Endothelial cell of umbilical vein (primary cell): ENCODE data around the gene WNT8B. TPM values are rescaled to one million over a fixed set of nuclear protein-coding genes. Genes with fewer than 3 reads are reported as not detected.

ENCODE experiments used
- BruUV-seq: library from RNA; stranded (reverse); fragments of 400-500 nt; replicated peaks from 2 replicates; lab custom pipeline; 2021; lab: Mats Ljungman, UMichigan
- CTCF ChIA-PET: fragments of 300-600, 350-600 bp; sonication (Branson Sonifier 250); formaldehyde crosslinking; loops from one replicate; lab custom pipeline; 2021; ENCODE audit warnings: antibody characterized with exemption, inconsistent platforms; lab: Charles Lee
- POLR2A ChIA-PET: fragments of 300-600, 350-600 bp; sonication (Branson Sonifier 250); formaldehyde crosslinking; loops from one replicate; lab custom pipeline; 2021; ENCODE audit warnings: antibody characterized with exemption, inconsistent platforms; lab: Charles Lee
- DNase-seq: peaks from one replicate; pipeline ENCODE4 v3.0.0-alpha.2; 2011; ENCODE audit warnings: low read depth, low spot score
- FAIRE-seq: peaks from 2 replicates; lab custom pipeline; 2011; peaks lifted over from hg19 to GRCh38; lab: Jason Lieb, UNC
- H2AFZ ChIP-seq: 2 replicates; pipeline ENCODE4 v1.6.0; 2012; ENCODE audit warnings: low read depth, low read length, control low read depth, inconsistent platforms
- H3K27ac ChIP-seq: 2 replicates; pipeline ENCODE4 v1.5.1; 2011; ENCODE audit warnings: low read depth, mild to moderate bottlenecking, control low read depth, low read length, moderate library complexity; ENCODE audit not compliant: insufficient read depth
- H3K27me3 ChIP-seq, 2 experiments: 2 replicates each; pipeline versions ENCODE4 v1.6.0 to v1.6.1; 2011; ENCODE audit warnings: low read length in 2 of 2, mixed read lengths in 1 of 2; ENCODE audit not compliant: control insufficient read depth in 2 of 2, insufficient read depth in 2 of 2
- H3K36me3 ChIP-seq, 2 experiments: 2 replicates in 1 of 2; 3 replicates in 1 of 2; pipeline ENCODE4 v1.5.1; 2011; ENCODE audit warnings: low read length in 2 of 2, mild to moderate bottlenecking in 1 of 2, moderate library complexity in 1 of 2; ENCODE audit not compliant: control insufficient read depth in 2 of 2, insufficient read depth in 2 of 2; ENCODE audit errors: extremely low read depth in 1 of 2
- H3K4me1 ChIP-seq: 3 replicates; pipeline ENCODE4 v1.5.1; 2011; ENCODE audit warnings: mild to moderate bottlenecking, low read length; ENCODE audit not compliant: control insufficient read depth, insufficient read depth; ENCODE audit errors: extremely low read depth
- H3K4me2 ChIP-seq: 2 replicates; pipeline ENCODE4 v1.6.1; 2011; ENCODE audit warnings: low read length, control low read depth, mixed read lengths; ENCODE audit not compliant: insufficient read depth
- H3K4me3 ChIP-seq, 3 experiments: fragments of 200-600 bp in 1 of 3; sonication (generic), shearing (Covaris generic) in 1 of 3; replicated peaks in 1 of 3; 2 replicates each; pipeline ENCODE4 v1.5.1; 2011 to 2016; ENCODE audit warnings: control low read depth in 3 of 3, low read length in 3 of 3, mild to moderate bottlenecking in 2 of 3, inconsistent platforms in 1 of 3, low read depth in 1 of 3, moderate library complexity in 1 of 3; ENCODE audit not compliant: insufficient read depth in 1 of 3
- H3K79me2 ChIP-seq: 2 replicates; pipeline ENCODE4 v1.6.0; 2012; ENCODE audit warnings: low read length, inconsistent platforms; ENCODE audit not compliant: control insufficient read depth, insufficient read depth
- H3K9ac ChIP-seq: replicated peaks from 2 replicates; pipeline ENCODE3; 2011; ENCODE audit warnings: low read length, control low read depth; ENCODE audit not compliant: insufficient read depth; ENCODE audit errors: extremely low read depth
- H3K9me1 ChIP-seq: replicated peaks from 3 replicates; pipeline ENCODE4 v1.6.0; 2011; ENCODE audit warnings: mild to moderate bottlenecking, low read length; ENCODE audit not compliant: control insufficient read depth, insufficient read depth; ENCODE audit errors: extremely low read depth
- H3K9me3 ChIP-seq: replicated peaks from 2 replicates; pipeline ENCODE4 v1.5.1; 2012; ENCODE audit warnings: low read length, inconsistent platforms; ENCODE audit not compliant: control insufficient read depth, insufficient read depth
- H4K20me1 ChIP-seq: replicated peaks from 2 replicates; pipeline ENCODE3; 2011; ENCODE audit warnings: mild to moderate bottlenecking, low read length; ENCODE audit not compliant: control insufficient read depth, insufficient read depth; ENCODE audit errors: extremely low read depth
- CTCF ChIP-seq, 2 donors: IDR thresholded peaks; 1 replicate in 1 of 2; 2 replicates in 1 of 2; pipeline ENCODE4 v1.5.1; 2011; ENCODE audit warnings: low read length in 2 of 2, mild to moderate bottlenecking in 2 of 2, moderate library complexity in 2 of 2, control low read depth in 1 of 2, inconsistent platforms in 1 of 2, low read depth in 1 of 2; ENCODE audit not compliant: insufficient read depth in 1 of 2; ENCODE audit errors: extremely low read depth in 1 of 2
- EZH2 ChIP-seq: IDR thresholded peaks from 2 replicates; pipeline ENCODE4 v1.6.1; 2012; ENCODE audit warnings: borderline replicate concordance, low read depth, mild to moderate bottlenecking, moderate library complexity, low read length, inconsistent platforms; ENCODE audit not compliant: severe bottlenecking
- FOS ChIP-seq: IDR thresholded peaks from 2 replicates; pipeline ENCODE4 v1.6.1; 2011; ENCODE audit warnings: mild to moderate bottlenecking, low read length, moderate library complexity, borderline replicate concordance; ENCODE audit not compliant: insufficient read depth
- GATA2 ChIP-seq: IDR thresholded peaks from 2 replicates; pipeline ENCODE4 v1.7.0; 2011; ENCODE audit warnings: low read depth, mild to moderate bottlenecking, moderate library complexity, mixed read lengths, low read length; ENCODE audit not compliant: insufficient read length, insufficient read depth
- JUN ChIP-seq: IDR thresholded peaks from 2 replicates; pipeline ENCODE4 v1.6.1; 2011; ENCODE audit warnings: borderline replicate concordance, low read depth; ENCODE audit not compliant: insufficient read length, insufficient read depth
- MAX ChIP-seq: IDR thresholded peaks from 2 replicates; pipeline ENCODE4 v1.6.1; 2011; ENCODE audit not compliant: insufficient read depth, insufficient read length
- MYC ChIP-seq: IDR thresholded peaks from one replicate; pipeline ENCODE4 v1.6.1; 2011; ENCODE audit warnings: mild to moderate bottlenecking, low read depth, low read length
- POLR2A ChIP-seq: IDR thresholded peaks from 2 replicates; pipeline ENCODE4 v1.6.1; 2012; ENCODE audit warnings: low read depth, mild to moderate bottlenecking, control low read depth, low read length
- POLR2AphosphoS5 ChIP-seq: IDR thresholded peaks from 2 replicates; pipeline ENCODE4 v1.6.1; 2012; ENCODE audit warnings: low read depth, mild to moderate bottlenecking, control low read depth, low read length, moderate library complexity; ENCODE audit not compliant: insufficient read depth
- dilution Hi-C: fragments of 300-500 bp; cut with MboI; formaldehyde crosslinking; loops from one replicate; pipeline ENCODE4 v1.15.0; 2019; ENCODE audit warnings: low sequenced_read_pairs; ENCODE audit not compliant: extremely low pct_ligation_motif_present
- intact Hi-C: fragments of 100-400 bp; cut with micrococcal nuclease; formaldehyde crosslinking; loops from one replicate; pipeline ENCODE4 v1.10.0; 2022
- polyA plus RNA-seq, 4 experiments: library from polyadenylated mRNA; depleted of rRNA in 3 of 4; stranded (reverse) in 3 of 4; unstranded in 1 of 4; fragments of >200 nt; gene quantifications; 2 replicates each; pipeline versions ENCODE4 v1.2.1 to v1.2.3, GENCODE V29; 2011 to 2012; ENCODE audit warnings: missing spikeins in 1 of 4
- total RNA-seq: library from RNA; stranded (reverse); gene quantifications from 2 replicates; pipeline ENCODE4 v1.2.3, GENCODE V29; 2021

The WNT8B gene
- total and polyA plus RNA-seq, 2 donors (not counting 3 experiments of a cell fraction or from before 2014, with no cell fraction given) = not detected

- Histone ChIP-seq H3K4me3 (no peak overlapping the region), H4K20me1 (no peaks in the 10 kb centered on the region), H2AFZ (no peak overlapping the region), H3K9me3 (no peaks in the 10 kb centered on the region), H3K4me1 (peaks cover 12% of the 10 kb centered on the region), H3K4me2 (no peak overlapping the region), H3K27me3 (peaks cover 29% of the 10 kb centered on the region in 2 experiments), H3K36me3 (peaks cover 0 to 7% of the 10 kb centered on the region in 2 experiments), H3K9me1 (no peaks in the 10 kb centered on the region), H3K9ac (no peak overlapping the region), H3K79me2 (no peaks in the 10 kb centered on the region), H3K27ac (no peak overlapping the region)
- ChIA-PET POLR2A (no interaction called here), CTCF (interaction anchor here (1.2 to 6.8 kb wide), 6 partner anchors 8 to 51 kb away, joined by 6 to 78 read pairs (median 26); partner anchors contain the start of gene HIF1AN)
- no peak for DNase-seq
- intact Hi-C loops (loop anchor here (2.0 kb wide), 1 partner anchor 49 kb away; no protein-coding TSS in a partner anchor), dilution Hi-C loops (no loop called here)
- TF ChIP-seq JUN = no peak
- no peak for TF ChIP-seq MAX
- TF ChIP-seq EZH2 = no peak
- no peak for TF ChIP-seq CTCF (IDR thresholded peaks at IDR 0.05; ENCODE audit: extremely low read depth in 1 of 2, insufficient read depth in 1 of 2, low read depth in 1 of 2, low read length in 2 of 2)
- TF ChIP-seq POLR2A = no peak
- TF ChIP-seq MYC = no peak
- no peak for TF ChIP-seq FOS
- TF ChIP-seq GATA2 = no peak
- TF ChIP-seq POLR2AphosphoS5 = no peak
- FAIRE-seq = no peak
- no TSS peak for BruUV-seq
Measured at GRCh38 chr10:100483876-100484666, 21.3 kb downstream of the WNT8B start.
